ENCODE results near the gene GDAP1L1.

GRCh38 chr20:44206132-44206531 lies 41.0 kb upstream of the GDAP1L1 start:
- no peak for TF ChIP-seq POLR2A (IDR thresholded peaks at IDR 0.05)
- TF ChIP-seq CTCF (IDR thresholded peaks at IDR 0.05): no peak

Data from uterus (tissue), 2 donors.